Activated CD8-positive, alpha-beta T cell treated with anti-CD3 and anti-CD28 coated beads, Interleukin-2, amount 10 ng/mL, durations not matched to agents 7 days and 5 days (primary cell): ENCODE results near the gene GALNT10. TPM values are rescaled to one million over a fixed set of nuclear protein-coding genes. Genes with fewer than 3 reads are reported as not detected.
A peak's percentile ranks its signal among the peaks of the same experiment; 100 is the strongest.

Experiments used
- ATAC-seq: fragments of 150-1000 bp; cut with Tn5 transposase; one replicate; pipeline ENCODE4 v1.10.0; 2021; ENCODE audit warnings: moderate library complexity
- CTCF ChIA-PET: fragments of 350-600 bp; sonication (Branson Sonifier 250); formaldehyde crosslinking; loops from one replicate; lab custom pipeline; 2021; ENCODE audit warnings: antibody characterized with exemption; lab: Charles Lee
- POLR2A ChIA-PET: fragments of 350-600 bp; sonication (Branson Sonifier 250); formaldehyde crosslinking; loops from one replicate; lab custom pipeline; 2021; ENCODE audit warnings: antibody characterized with exemption; lab: Charles Lee
- DNase-seq: peaks from one replicate; pipeline ENCODE4 v3.0.0-alpha.2; 2020
- H3K27ac Mint-ChIP-seq: one replicate; pipeline ENCODE4 v1.8.0; 2021; ENCODE audit warnings: mild to moderate bottlenecking, mixed read lengths
- H3K27me3 Mint-ChIP-seq: one replicate; pipeline ENCODE4 v1.8.0; 2021; ENCODE audit warnings: low read depth, mixed read lengths
- H3K36me3 Mint-ChIP-seq: one replicate; pipeline ENCODE4 v1.8.0; 2021; ENCODE audit warnings: low read depth, mixed read lengths
- H3K4me1 Mint-ChIP-seq: one replicate; pipeline ENCODE4 v1.8.0; 2021; ENCODE audit warnings: low read depth, mixed read lengths
- H3K4me3 Mint-ChIP-seq: one replicate; pipeline ENCODE4 v1.8.0; 2021; ENCODE audit warnings: mild to moderate bottlenecking, mixed read lengths
- H3K9me3 Mint-ChIP-seq: one replicate; pipeline ENCODE4 v1.8.0; 2022; ENCODE audit warnings: mixed read lengths; ENCODE audit not compliant: insufficient read depth
- total RNA-seq, 2 experiments: library from RNA; stranded (reverse); gene quantifications; one replicate each; pipeline ENCODE4 v1.2.3, GENCODE V29; 2021

Gene GALNT10
- total RNA-seq, 2 experiments from 2014 or later = 21.6 to 23.7 TPM

- H3K27ac Mint-ChIP-seq = no peak overlapping the region
- POLR2A ChIA-PET = no interaction called here
These were observed 205.0 kb downstream of the GALNT10 start for GRCh38 chr5:154395407-154396106.

DNA sequence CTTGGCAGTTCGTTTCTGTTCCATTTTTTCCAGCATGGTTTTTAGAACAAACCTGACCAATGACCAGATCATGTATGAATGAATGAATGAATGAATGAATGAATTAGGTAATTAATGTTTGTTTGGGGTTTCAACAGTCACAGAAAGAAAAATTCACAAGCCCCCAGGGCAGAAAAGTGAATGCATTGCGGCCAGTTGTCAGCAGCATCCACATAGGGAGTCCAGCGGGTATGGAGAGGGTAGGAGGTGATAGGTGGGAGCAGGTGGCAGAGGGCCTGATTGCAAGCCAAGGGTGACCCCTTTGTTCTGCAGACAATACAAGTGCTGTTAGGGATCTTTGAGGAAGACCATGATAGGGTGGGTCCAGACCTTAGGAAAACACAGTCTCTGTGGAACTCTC is 205.6 kb downstream of the GALNT10 start:
- Mint-ChIP-seq H3K27me3 (no peaks in the 10 kb centered on the region), H3K4me1 (no peaks in the 10 kb centered on the region), H3K9me3 (no peaks in the 10 kb centered on the region), H3K27ac (no peak overlapping the region), H3K4me3 (no peak overlapping the region), H3K36me3 (peaks cover 5% of the 10 kb centered on the region)
- DNase-seq (no peak), ATAC-seq (no peak)
- POLR2A ChIA-PET = no interaction called here
- CTCF ChIA-PET = interaction anchor here (1.9 kb wide), 1 partner anchor 324 kb away, joined by 5 read pairs; no protein-coding TSS in a partner anchor

More at GRCh38 chr5:154395407-154396106, 205.0 kb downstream of the GALNT10 start:
- Mint-ChIP-seq H3K4me3 (no peak overlapping the region), H3K27me3 (no peaks in the 10 kb centered on the region), H3K36me3 (peaks cover 5% of the 10 kb centered on the region), H3K4me1 (no peaks in the 10 kb centered on the region), H3K9me3 (no peaks in the 10 kb centered on the region)
- no peak for ATAC-seq
- DNase-seq = no peak
- CTCF ChIA-PET = interaction anchor here (0.6 to 0.8 kb wide), 2 partner anchors 9 to 13 kb away, joined by 3 read pairs; no protein-coding TSS in a partner anchor

DNA sequence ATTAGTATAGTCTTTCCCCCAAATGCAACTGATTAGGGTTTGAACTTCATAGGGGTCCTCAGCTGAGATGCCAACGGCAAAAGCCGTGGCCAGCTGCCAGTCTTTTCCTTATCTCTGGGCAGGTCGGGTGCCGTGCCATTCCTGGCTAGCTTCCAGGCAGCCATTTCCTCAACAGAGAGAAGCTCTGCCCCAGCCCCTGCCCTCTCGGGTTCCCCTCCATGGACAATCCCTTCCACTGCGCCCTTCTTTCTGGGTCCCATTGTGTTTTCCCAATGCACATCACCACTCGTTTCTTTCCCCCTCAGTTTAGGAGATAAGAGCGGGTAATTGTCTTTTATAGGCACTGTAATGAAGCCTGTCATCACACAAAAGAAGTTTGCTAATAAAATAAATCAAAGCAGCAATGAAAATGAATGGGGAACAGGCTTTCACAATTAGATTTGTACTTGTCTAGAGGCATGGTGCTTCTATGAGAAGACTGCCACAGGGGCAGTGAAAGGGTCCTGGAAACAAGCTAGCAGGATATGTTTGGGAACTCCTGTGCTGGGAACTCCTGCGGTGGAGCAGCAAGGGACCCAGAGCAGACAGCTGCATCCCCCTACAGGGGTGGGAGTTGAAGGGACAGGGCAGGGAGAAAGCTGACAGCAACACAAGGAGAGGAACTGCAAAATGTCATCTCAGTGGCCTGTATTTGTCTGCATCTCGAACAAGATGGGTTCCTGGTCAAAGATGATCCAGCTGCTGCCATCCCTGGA is 207.3 kb downstream of the GALNT10 start:
- Mint-ChIP-seq H3K36me3 (peaks cover 5% of the 10 kb centered on the region), H3K9me3 (no peaks in the 10 kb centered on the region), H3K27me3 (no peaks in the 10 kb centered on the region), H3K27ac (no peak overlapping the region), H3K4me3 (no peak overlapping the region), H3K4me1 (no peaks in the 10 kb centered on the region)
- DNase-seq = no peak
- ChIA-PET POLR2A (no interaction called here), CTCF (interaction anchor here (1.0 to 1.9 kb wide), 2 partner anchors 10 to 326 kb away, joined by 3 to 5 read pairs; no protein-coding TSS in a partner anchor)
- ATAC-seq = no peak

- no peaks in the 10 kb centered on the region for H3K27me3 Mint-ChIP-seq
- ChIA-PET CTCF (no interaction called here), POLR2A (no interaction called here)
- peaks cover 5% of the 10 kb centered on the region for H3K36me3 Mint-ChIP-seq
- DNase-seq (no peak), ATAC-seq (no peak)
- H3K27ac Mint-ChIP-seq = no peak overlapping the region
- H3K9me3 Mint-ChIP-seq = no peaks in the 10 kb centered on the region
- no peak overlapping the region for H3K4me3 Mint-ChIP-seq
- H3K4me1 Mint-ChIP-seq = peaks cover 10% of the 10 kb centered on the region
These were observed 210.1 kb downstream of the GALNT10 start for GRCh38 chr5:154400678-154401077.

- H3K9me3 Mint-ChIP-seq = no peaks in the 10 kb centered on the region
- no peak overlapping the region for H3K27ac Mint-ChIP-seq
- ChIA-PET POLR2A (no interaction called here), CTCF (no interaction called here)
- ATAC-seq (no peak), DNase-seq (no peak)
- H3K4me3 Mint-ChIP-seq = no peak overlapping the region
- peaks cover 2% of the 10 kb centered on the region for H3K36me3 Mint-ChIP-seq
- peaks cover 12% of the 10 kb centered on the region for H3K4me1 Mint-ChIP-seq
- no peaks in the 10 kb centered on the region for H3K27me3 Mint-ChIP-seq
These were observed 210.8 kb downstream of the GALNT10 start for GRCh38 chr5:154401355-154401754.

DNA sequence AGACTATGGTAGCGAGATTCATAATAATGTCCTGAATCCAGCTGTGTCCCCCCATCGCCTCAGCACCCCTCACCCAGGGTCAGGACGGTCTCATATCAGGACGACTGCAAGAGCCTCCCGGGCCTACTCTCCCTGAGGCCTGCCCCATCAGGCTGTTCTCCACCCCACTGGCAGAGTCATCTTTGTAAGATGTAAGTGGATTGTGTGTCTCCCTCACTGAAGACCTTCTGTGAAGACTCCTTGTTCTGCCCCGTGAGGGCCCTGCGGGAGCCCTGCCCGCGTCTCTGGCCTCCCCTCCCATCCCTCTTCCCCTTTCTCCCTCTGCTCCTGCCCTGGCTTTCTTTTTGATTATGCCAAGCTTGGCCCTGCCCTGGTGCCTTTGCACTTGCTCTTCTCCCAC is 211.4 kb downstream of the GALNT10 start:
- DNase-seq (no peak), ATAC-seq (no peak)
- Mint-ChIP-seq H3K27ac (no peak overlapping the region), H3K4me3 (no peak overlapping the region), H3K27me3 (no peaks in the 10 kb centered on the region), H3K9me3 (no peaks in the 10 kb centered on the region), H3K4me1 (peaks cover 12% of the 10 kb centered on the region), H3K36me3 (peaks cover 2% of the 10 kb centered on the region)
- CTCF ChIA-PET = no interaction called here
- POLR2A ChIA-PET = no interaction called here

DNA sequence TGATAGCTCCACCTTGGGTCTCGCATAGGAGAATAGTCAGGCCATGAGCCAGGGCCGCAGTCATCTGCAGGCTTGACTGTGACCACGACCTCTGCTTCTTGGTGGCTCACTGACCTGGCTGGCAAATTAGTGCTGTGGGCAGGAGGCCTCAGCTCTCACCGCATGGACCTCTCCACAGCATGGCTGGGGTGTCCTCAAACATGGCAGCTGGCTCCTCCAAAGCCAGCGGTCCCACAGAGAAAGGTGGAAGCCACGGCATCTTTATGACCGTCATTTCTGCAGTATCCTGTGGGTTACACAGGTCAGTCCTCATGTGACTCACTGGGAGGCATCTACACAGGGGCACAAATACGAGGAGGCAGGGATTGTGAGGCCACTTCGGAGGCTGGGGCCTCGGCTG is 212.1 kb downstream of the GALNT10 start:
- CTCF ChIA-PET = interaction anchor here (6.7 kb wide), 1 partner anchor 330 kb away, joined by 100 read pairs; no protein-coding TSS in a partner anchor
- Mint-ChIP-seq H3K36me3 (peaks cover 2% of the 10 kb centered on the region), H3K9me3 (no peaks in the 10 kb centered on the region), H3K4me3 (no peak overlapping the region), H3K4me1 (peaks cover 12% of the 10 kb centered on the region), H3K27ac (no peak overlapping the region), H3K27me3 (no peaks in the 10 kb centered on the region)
- POLR2A ChIA-PET = no interaction called here
- ATAC-seq (no peak), DNase-seq (no peak)

DNA sequence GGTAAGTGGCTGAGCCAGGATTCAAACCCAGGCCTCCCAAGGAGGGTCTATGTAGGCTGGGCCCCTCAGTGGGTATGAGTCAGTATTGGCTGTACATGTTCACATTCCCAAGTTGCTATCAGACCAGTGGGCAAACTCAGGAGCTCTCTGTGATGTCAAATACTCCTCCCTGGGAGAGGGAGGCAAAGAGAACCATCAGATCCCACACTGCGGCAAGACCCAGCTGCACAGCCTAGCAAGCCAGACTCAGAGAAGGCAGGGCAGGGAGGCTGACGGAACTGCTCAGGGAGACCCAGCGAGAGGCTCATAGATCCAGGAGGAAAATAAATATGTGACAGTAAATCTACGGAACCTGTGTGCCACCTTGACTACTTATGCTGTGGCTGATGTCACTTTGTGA is 212.7 kb downstream of the GALNT10 start:
- Mint-ChIP-seq H3K4me1 (peaks cover 12% of the 10 kb centered on the region), H3K27ac (no peak overlapping the region), H3K27me3 (no peaks in the 10 kb centered on the region), H3K4me3 (no peak overlapping the region), H3K36me3 (peaks cover 2% of the 10 kb centered on the region), H3K9me3 (no peaks in the 10 kb centered on the region)
- ChIA-PET CTCF (interaction anchor here (1.0 to 6.7 kb wide), 4 partner anchors 16 to 331 kb away, joined by 3 to 100 read pairs (median 27); no protein-coding TSS in a partner anchor), POLR2A (interaction anchor here (0.7 kb wide), 1 partner anchor 213 kb away, joined by 3 read pairs; the partner anchor contains the start of gene GALNT10)
- no peak for ATAC-seq
- DNase-seq = no peak

DNA sequence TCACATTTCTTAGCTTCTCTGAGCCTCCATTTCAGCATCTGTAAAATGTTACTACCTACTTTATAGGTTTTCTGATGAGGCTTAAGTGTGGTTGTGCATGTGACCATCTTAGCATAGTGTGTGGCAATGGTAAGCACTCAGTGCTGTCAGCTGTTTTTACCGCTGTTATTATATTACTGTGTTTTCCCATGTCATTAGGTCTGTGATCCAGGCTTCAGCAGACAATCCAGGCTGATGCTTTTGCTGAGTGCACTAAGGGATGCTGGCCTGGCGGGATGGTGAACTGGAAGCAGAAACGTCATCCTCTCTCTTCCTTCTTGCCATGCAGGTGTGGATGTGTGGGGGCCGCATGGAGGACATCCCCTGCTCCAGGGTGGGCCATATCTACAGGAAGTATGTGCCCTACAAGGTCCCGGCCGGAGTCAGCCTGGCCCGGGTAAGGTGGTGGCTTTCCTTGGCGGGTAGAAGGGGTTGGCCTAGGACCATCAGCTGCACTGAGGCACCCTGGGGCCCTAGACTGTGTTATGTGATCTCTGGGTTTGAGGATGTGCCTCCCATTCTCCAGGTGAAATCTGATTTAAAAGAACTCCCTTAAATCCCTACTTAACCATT is 213.3 kb downstream of the GALNT10 start:
- POLR2A ChIA-PET = interaction anchor here (0.7 to 1.0 kb wide), 3 partner anchors 213 to 329 kb away, joined by 3 to 5 read pairs (median 3); partner anchors contain the start of gene GALNT10

GRCh38 chr5:154405078-154405792 is 214.7 kb downstream of the GALNT10 start:
- DNase-seq (peak; percentile 81), ATAC-seq (peak; percentile 99)
- ChIA-PET CTCF (interaction anchor here (0.6 to 6.7 kb wide), 44 partner anchors 10 to 430 kb away, joined by 3 to 100 read pairs (median 3); partner anchors contain the start of gene GALNT10), POLR2A (interaction anchor here (0.9 kb wide), 1 partner anchor 215 kb away, joined by 5 read pairs; the partner anchor contains the start of gene GALNT10)
- no peak overlapping the region for H3K27ac Mint-ChIP-seq
- H3K27me3 Mint-ChIP-seq = no peaks in the 10 kb centered on the region
- H3K36me3 Mint-ChIP-seq = no peaks in the 10 kb centered on the region
- H3K9me3 Mint-ChIP-seq = no peaks in the 10 kb centered on the region
- peak overlapping the region; percentile 48 for H3K4me3 Mint-ChIP-seq
- H3K4me1 Mint-ChIP-seq = peaks cover 12% of the 10 kb centered on the region

More for the DNA sequence above, 213.3 kb downstream of the GALNT10 start:
- Mint-ChIP-seq H3K9me3 (no peaks in the 10 kb centered on the region), H3K27ac (no peak overlapping the region), H3K36me3 (peaks cover under 1% of the 10 kb centered on the region), H3K27me3 (no peaks in the 10 kb centered on the region), H3K4me1 (peaks cover 12% of the 10 kb centered on the region), H3K4me3 (no peak overlapping the region)
- DNase-seq (no peak), ATAC-seq (no peak)
- CTCF ChIA-PET = interaction anchor here (0.7 to 6.7 kb wide), 24 partner anchors 9 to 429 kb away, joined by 3 to 100 read pairs (median 4); partner anchors contain the start of gene GALNT10

- H3K4me3 Mint-ChIP-seq = no peak overlapping the region
- H3K27ac Mint-ChIP-seq = no peak overlapping the region
- POLR2A ChIA-PET = no interaction called here
- CTCF ChIA-PET = interaction anchor here (0.8 to 6.7 kb wide), 11 partner anchors 19 to 431 kb away, joined by 3 to 100 read pairs (median 16); no protein-coding TSS in a partner anchor
- H3K36me3 Mint-ChIP-seq = peaks cover 6% of the 10 kb centered on the region
- DNase-seq (no peak), ATAC-seq (no peak)
- no peaks in the 10 kb centered on the region for H3K27me3 Mint-ChIP-seq
- H3K9me3 Mint-ChIP-seq = no peaks in the 10 kb centered on the region
- H3K4me1 Mint-ChIP-seq = peaks cover 12% of the 10 kb centered on the region
These were observed 215.7 kb downstream of the GALNT10 start for GRCh38 chr5:154406231-154406630.
